GM19324 (cell line): Measurements from ENCODE around the gene ID3.

Source experiments
- ATAC-seq: cut with Tn5 transposase; IDR thresholded peaks from one replicate; pipeline ENCODE4 v1.9.1; 2021; ENCODE audit warnings: mild to moderate bottlenecking, moderate library complexity; ENCODE audit not compliant: unreplicated experiment, low FRiP score

Gene ID3, protein sequence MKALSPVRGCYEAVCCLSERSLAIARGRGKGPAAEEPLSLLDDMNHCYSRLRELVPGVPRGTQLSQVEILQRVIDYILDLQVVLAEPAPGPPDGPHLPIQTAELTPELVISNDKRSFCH

GRCh38 chr1:23559136-23559984, at the start of gene ID3:
ID3 (minus strand) TSS chr1:23559501; CDS start chr1:23559426, 75 bp downstream.
- ATAC-seq: peak; percentile 74

GRCh38 chr1:23607944-23608343, 48.6 kb upstream of the ID3 start:
- no peak for ATAC-seq

DNA sequence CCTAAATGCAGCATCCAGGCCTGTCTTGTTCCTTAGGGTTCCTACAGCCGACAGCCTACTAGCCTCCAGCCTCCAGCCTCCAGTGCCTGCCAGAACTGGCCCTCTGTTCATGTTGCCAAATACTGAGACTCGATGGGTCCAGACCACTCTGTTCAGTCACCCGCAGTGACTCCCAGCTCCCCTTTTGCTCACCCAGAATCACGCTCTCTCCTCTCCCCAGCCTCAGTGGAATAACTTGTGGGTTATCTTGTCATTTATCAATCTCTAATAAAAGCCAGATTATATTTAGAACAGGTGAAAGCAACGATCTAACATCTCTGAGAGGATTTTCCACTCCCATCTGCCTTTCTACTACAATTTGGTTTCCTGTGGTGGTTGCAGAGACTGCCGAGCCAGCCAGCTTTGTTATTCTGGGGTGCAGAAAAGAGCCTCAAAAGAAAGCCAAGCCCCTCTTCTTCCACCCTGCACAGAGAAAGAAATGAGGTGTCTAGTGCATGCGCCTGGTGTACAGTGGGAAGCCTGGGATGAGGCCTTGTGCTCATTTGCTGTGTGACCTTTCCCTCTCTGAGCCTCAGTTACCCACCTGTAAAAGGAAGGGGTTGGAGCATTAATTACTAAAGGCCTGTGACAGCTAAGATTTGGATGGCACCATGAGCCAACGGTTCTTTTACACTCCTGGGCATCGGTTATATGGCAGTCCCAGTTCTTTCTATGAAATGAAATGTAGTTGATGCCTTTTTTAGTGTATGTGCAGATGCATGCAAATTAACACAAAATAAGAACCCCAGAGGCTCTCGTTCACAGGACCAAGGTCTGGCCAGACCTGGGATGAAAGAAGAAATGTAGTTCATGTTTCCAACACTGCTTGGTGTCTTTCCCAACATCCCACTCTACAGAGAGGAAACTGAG, 42.9 kb upstream of the ID3 start:
- no peak for ATAC-seq

DNA sequence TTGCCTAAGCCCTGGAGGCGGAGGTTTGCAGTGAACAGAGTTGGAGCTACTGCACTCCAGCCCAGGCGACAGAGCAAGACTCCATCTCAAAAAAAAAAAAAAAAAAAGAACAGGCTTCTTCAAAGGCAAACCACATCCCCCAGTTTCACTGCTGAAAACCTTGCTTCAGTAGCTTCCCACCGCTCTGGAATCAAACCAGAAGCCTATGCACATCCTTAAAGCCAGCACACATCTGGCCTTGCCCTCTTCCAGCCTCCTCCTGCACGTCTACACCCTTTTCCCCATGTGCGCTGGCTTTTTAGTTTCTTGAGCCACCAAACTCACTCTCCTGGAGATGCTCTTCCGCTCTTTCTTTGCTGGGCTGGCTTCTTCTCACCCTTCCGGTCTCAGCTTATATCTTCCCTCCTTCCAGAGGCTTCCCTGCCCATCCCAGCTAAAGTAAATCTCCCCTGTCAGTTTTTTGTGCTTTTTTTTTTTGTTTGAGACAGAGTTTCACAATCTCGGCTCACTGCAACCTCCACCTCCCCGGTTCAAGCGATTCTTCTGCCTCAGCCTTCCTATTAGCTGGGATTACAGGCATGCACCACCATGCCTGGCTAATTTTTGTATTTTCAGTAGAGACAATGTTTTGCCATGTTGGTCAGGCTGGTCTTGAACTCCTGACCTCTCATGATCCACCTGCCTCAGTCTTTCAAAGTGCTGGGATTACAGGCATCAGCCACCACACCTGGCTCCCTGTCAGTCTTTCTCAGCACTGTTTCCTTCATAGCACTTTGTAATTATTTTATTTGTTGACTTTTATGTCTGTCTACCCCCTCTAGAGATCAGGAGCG, 42.0 kb upstream of the ID3 start:
- no peak for ATAC-seq

DNA sequence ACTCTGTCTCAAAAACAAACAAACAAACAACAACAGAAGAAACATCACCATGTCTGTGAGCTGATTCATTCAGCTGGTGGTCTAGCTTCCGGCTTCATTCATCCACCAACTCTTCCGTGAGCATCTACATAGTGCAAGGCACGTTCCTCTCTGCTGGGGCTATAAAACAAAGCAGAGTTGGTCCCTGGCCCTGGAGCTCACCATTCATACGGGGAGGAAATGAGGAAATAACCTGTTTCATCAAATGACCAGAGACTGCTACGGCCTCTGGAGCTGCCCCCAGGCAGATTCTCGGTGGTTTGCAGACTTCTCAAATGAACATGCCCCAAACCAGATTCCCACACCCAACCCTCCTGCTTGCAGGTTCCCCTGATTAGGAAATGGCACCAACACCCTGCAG, 41.0 kb upstream of the ID3 start:
- no peak for ATAC-seq

DNA sequence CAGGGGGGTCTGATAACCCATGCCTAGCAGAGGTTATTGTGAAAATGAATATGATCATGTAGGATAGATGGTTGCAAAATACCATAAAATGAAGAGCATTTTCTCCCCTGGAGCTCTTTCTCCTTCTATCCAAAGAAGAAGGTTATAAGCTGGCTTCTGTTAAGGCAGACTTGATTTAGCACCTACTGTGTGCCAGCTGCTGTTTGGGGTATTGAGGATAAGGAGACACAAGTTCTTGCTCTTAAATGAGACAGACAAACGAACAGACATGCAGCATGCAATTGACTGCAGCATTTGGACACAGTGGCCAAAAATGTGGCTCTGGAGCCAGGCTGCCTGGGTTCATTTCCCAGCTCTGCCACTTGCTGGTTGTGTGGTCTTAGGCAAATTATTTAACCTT, 39.8 kb upstream of the ID3 start:
- ATAC-seq: no peak

- ATAC-seq: no peak
Observed at GRCh38 chr1:23598424-23598823, 39.1 kb upstream of the ID3 start.

GRCh38 chr1:23597635-23598388, 38.5 kb upstream of the ID3 start:
- ATAC-seq: no peak

GRCh38 chr1:23596382-23597358, 37.4 kb upstream of the ID3 start:
- ATAC-seq: no peak

DNA sequence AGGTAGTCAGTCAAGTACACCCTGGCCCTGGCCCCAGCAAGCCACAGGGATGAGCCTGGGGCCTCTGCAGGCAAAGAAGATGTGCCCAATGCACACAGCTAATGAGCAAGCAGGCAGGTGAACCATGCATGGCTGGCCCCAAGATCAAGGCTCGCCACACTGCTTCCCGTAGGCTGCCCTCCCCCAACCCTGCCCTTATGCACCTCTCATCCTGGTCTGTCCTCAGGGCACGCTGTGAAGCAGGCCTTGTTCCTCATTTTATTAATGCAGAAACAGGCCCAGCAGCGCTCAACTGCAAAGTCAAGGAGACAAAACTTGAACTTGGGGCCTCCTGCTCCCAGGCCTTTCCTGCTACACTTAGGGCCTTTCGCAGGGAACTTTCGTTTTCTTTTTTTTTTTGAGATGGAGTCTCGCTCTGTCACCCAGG, 35.6 kb upstream of the ID3 start:
- no peak for ATAC-seq

- no peak for ATAC-seq
Observed at GRCh38 chr1:23594149-23594907, 35.0 kb upstream of the ID3 start.

DNA sequence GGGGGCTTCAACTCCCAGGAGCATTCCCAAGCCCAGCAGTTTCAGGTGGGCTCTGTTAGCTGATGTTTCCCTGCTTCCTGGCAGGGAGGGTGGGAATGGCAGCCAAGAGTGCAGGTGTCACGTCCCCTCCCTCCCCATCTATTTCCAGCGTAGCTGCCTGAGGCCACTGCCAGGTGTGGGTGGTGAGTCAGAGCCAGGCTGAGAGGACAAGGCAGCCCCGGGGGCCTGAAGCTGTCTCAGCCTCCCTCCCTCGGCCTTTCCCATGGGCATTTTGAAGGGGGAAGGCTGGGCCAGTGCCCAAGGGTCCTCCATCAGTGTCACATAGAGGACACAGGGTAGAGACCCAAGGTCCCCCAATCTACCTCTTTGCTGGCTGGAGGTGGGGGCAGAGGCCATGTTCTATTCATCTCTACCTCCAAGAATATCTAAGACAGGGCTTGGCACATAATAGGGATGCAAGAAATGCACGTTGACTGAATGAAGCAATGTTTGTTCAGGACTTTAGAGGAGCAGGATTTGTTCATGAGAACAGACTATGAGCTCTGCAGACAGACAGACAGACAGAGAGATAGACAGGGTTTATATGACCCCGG, 34.4 kb upstream of the ID3 start:
- no peak for ATAC-seq

- ATAC-seq: no peak
Observed at GRCh38 chr1:23593042-23593521, 33.8 kb upstream of the ID3 start.

- no peak for ATAC-seq
Observed at GRCh38 chr1:23592209-23592892, 33.0 kb upstream of the ID3 start.

DNA sequence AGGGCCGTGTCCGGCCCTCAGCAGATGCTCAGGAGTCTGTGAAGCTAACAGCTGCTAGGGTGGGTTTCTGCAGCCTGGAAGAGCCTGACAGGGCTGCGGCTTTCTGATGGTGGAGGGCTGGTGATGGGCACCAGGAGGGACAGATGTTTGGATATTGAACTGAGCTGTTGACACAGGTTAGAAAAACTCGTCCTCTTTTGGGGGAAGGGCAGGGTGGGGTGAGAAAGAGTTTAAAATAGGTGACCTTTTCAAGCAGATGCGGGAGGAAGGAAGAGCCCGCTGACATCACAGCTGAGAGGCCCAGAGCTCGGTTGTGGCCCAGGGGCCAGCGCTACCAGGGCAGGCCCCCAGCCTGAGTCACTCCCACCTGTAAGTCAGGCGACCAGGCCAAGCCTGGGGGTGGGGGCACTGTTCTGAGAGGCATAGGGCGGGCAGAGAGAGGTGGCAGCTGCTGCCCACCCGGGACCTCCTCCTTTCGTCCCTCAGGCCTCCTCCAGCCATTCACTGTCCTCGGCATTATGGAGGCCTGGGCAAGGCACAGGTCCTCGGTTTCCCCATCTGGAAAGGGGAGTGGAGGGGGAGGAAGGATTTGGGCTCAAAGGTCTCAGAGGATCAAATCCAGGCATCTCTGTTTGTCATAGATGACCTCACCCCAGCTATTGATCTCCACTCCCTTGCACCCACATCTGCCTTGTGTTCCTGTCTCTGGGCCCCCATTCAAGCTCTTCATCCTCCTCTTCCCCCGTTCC, 32.3 kb upstream of the ID3 start:
- ATAC-seq: no peak
